Hepatocyte (in vitro differentiated cells): ENCODE data around the gene TOR1B.

Experiments
- EZH2 ChIP-seq: fragments of 200-600 bp; sonication (generic); IDR thresholded peaks from 2 replicates; pipeline ENCODE4 v1.6.1; 2016; ENCODE audit warnings: antibody characterized with exemption, mild to moderate bottlenecking, borderline replicate concordance
- EZH2phosphoT487 ChIP-seq: fragments of 200-600 bp; sonication (generic); IDR thresholded peaks from one replicate; pipeline ENCODE4 v1.6.1; 2018; ENCODE audit warnings: antibody characterized with exemption, mild to moderate bottlenecking, low read depth, moderate library complexity; ENCODE audit not compliant: unreplicated experiment, severe bottlenecking
- TF ChIP-seq, protein P1 (sequence below): fragments of 200-600 bp; sonication (generic); IDR thresholded peaks from 2 replicates; pipeline ENCODE4 v1.5.1; 2016; ENCODE audit warnings: antibody characterized with exemption, mild to moderate bottlenecking; ENCODE audit not compliant: poor library complexity

GRCh38 chr9:129848712-129849441 lies 45.9 kb downstream of the TOR1B start:
- TF ChIP-seq, protein P1, sequence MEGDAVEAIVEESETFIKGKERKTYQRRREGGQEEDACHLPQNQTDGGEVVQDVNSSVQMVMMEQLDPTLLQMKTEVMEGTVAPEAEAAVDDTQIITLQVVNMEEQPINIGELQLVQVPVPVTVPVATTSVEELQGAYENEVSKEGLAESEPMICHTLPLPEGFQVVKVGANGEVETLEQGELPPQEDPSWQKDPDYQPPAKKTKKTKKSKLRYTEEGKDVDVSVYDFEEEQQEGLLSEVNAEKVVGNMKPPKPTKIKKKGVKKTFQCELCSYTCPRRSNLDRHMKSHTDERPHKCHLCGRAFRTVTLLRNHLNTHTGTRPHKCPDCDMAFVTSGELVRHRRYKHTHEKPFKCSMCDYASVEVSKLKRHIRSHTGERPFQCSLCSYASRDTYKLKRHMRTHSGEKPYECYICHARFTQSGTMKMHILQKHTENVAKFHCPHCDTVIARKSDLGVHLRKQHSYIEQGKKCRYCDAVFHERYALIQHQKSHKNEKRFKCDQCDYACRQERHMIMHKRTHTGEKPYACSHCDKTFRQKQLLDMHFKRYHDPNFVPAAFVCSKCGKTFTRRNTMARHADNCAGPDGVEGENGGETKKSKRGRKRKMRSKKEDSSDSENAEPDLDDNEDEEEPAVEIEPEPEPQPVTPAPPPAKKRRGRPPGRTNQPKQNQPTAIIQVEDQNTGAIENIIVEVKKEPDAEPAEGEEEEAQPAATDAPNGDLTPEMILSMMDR: no peak
- TF ChIP-seq EZH2phosphoT487 (no peak), EZH2 (no peak)
